Endothelial cell of umbilical vein (primary cell): ENCODE measurements around the gene RAB20. TPM values are rescaled to one million over a fixed set of nuclear protein-coding genes. Genes with fewer than 3 reads are reported as not detected.

Source experiments
- BruUV-seq: library from RNA; stranded (reverse); fragments of 400-500 nt; replicated peaks from 2 replicates; lab custom pipeline; 2021; lab: Mats Ljungman, UMichigan
- CTCF ChIA-PET: fragments of 300-600, 350-600 bp; sonication (Branson Sonifier 250); formaldehyde crosslinking; loops from one replicate; lab custom pipeline; 2021; ENCODE audit warnings: antibody characterized with exemption, inconsistent platforms; lab: Charles Lee
- POLR2A ChIA-PET: fragments of 300-600, 350-600 bp; sonication (Branson Sonifier 250); formaldehyde crosslinking; loops from one replicate; lab custom pipeline; 2021; ENCODE audit warnings: antibody characterized with exemption, inconsistent platforms; lab: Charles Lee
- DNase-seq: peaks from one replicate; pipeline ENCODE4 v3.0.0-alpha.2; 2011; ENCODE audit warnings: low read depth, low spot score
- FAIRE-seq: peaks from 2 replicates; lab custom pipeline; 2011; peaks lifted over from hg19 to GRCh38; lab: Jason Lieb, UNC
- H2AFZ ChIP-seq: 2 replicates; pipeline ENCODE4 v1.6.0; 2012; ENCODE audit warnings: low read depth, low read length, control low read depth, inconsistent platforms
- H3K27ac ChIP-seq: 2 replicates; pipeline ENCODE4 v1.5.1; 2011; ENCODE audit warnings: low read depth, mild to moderate bottlenecking, control low read depth, low read length, moderate library complexity; ENCODE audit not compliant: insufficient read depth
- H3K27me3 ChIP-seq, 2 experiments: 2 replicates each; pipeline versions ENCODE4 v1.6.0 to v1.6.1; 2011; ENCODE audit warnings: low read length in 2 of 2, mixed read lengths in 1 of 2; ENCODE audit not compliant: control insufficient read depth in 2 of 2, insufficient read depth in 2 of 2
- H3K36me3 ChIP-seq, 2 experiments: 2 replicates in 1 of 2; 3 replicates in 1 of 2; pipeline ENCODE4 v1.5.1; 2011; ENCODE audit warnings: low read length in 2 of 2, mild to moderate bottlenecking in 1 of 2, moderate library complexity in 1 of 2; ENCODE audit not compliant: control insufficient read depth in 2 of 2, insufficient read depth in 2 of 2; ENCODE audit errors: extremely low read depth in 1 of 2
- H3K4me1 ChIP-seq: 3 replicates; pipeline ENCODE4 v1.5.1; 2011; ENCODE audit warnings: mild to moderate bottlenecking, low read length; ENCODE audit not compliant: control insufficient read depth, insufficient read depth; ENCODE audit errors: extremely low read depth
- H3K4me2 ChIP-seq: 2 replicates; pipeline ENCODE4 v1.6.1; 2011; ENCODE audit warnings: low read length, control low read depth, mixed read lengths; ENCODE audit not compliant: insufficient read depth
- H3K4me3 ChIP-seq, 3 experiments: fragments of 200-600 bp in 1 of 3; sonication (generic), shearing (Covaris generic) in 1 of 3; replicated peaks in 1 of 3; 2 replicates each; pipeline ENCODE4 v1.5.1; 2011 to 2016; ENCODE audit warnings: control low read depth in 3 of 3, low read length in 3 of 3, mild to moderate bottlenecking in 2 of 3, inconsistent platforms in 1 of 3, low read depth in 1 of 3, moderate library complexity in 1 of 3; ENCODE audit not compliant: insufficient read depth in 1 of 3
- H3K79me2 ChIP-seq: 2 replicates; pipeline ENCODE4 v1.6.0; 2012; ENCODE audit warnings: low read length, inconsistent platforms; ENCODE audit not compliant: control insufficient read depth, insufficient read depth
- H3K9ac ChIP-seq: replicated peaks from 2 replicates; pipeline ENCODE3; 2011; ENCODE audit warnings: low read length, control low read depth; ENCODE audit not compliant: insufficient read depth; ENCODE audit errors: extremely low read depth
- H3K9me1 ChIP-seq: replicated peaks from 3 replicates; pipeline ENCODE4 v1.6.0; 2011; ENCODE audit warnings: mild to moderate bottlenecking, low read length; ENCODE audit not compliant: control insufficient read depth, insufficient read depth; ENCODE audit errors: extremely low read depth
- H3K9me3 ChIP-seq: replicated peaks from 2 replicates; pipeline ENCODE4 v1.5.1; 2012; ENCODE audit warnings: low read length, inconsistent platforms; ENCODE audit not compliant: control insufficient read depth, insufficient read depth
- H4K20me1 ChIP-seq: replicated peaks from 2 replicates; pipeline ENCODE3; 2011; ENCODE audit warnings: mild to moderate bottlenecking, low read length; ENCODE audit not compliant: control insufficient read depth, insufficient read depth; ENCODE audit errors: extremely low read depth
- EZH2 ChIP-seq: IDR thresholded peaks from 2 replicates; pipeline ENCODE4 v1.6.1; 2012; ENCODE audit warnings: borderline replicate concordance, low read depth, mild to moderate bottlenecking, moderate library complexity, low read length, inconsistent platforms; ENCODE audit not compliant: severe bottlenecking
- FOS ChIP-seq: IDR thresholded peaks from 2 replicates; pipeline ENCODE4 v1.6.1; 2011; ENCODE audit warnings: mild to moderate bottlenecking, low read length, moderate library complexity, borderline replicate concordance; ENCODE audit not compliant: insufficient read depth
- GATA2 ChIP-seq: IDR thresholded peaks from 2 replicates; pipeline ENCODE4 v1.7.0; 2011; ENCODE audit warnings: low read depth, mild to moderate bottlenecking, moderate library complexity, mixed read lengths, low read length; ENCODE audit not compliant: insufficient read length, insufficient read depth
- JUN ChIP-seq: IDR thresholded peaks from 2 replicates; pipeline ENCODE4 v1.6.1; 2011; ENCODE audit warnings: borderline replicate concordance, low read depth; ENCODE audit not compliant: insufficient read length, insufficient read depth
- MYC ChIP-seq: IDR thresholded peaks from one replicate; pipeline ENCODE4 v1.6.1; 2011; ENCODE audit warnings: mild to moderate bottlenecking, low read depth, low read length
- POLR2A ChIP-seq: IDR thresholded peaks from 2 replicates; pipeline ENCODE4 v1.6.1; 2012; ENCODE audit warnings: low read depth, mild to moderate bottlenecking, control low read depth, low read length
- POLR2AphosphoS5 ChIP-seq: IDR thresholded peaks from 2 replicates; pipeline ENCODE4 v1.6.1; 2012; ENCODE audit warnings: low read depth, mild to moderate bottlenecking, control low read depth, low read length, moderate library complexity; ENCODE audit not compliant: insufficient read depth
- dilution Hi-C: fragments of 300-500 bp; cut with MboI; formaldehyde crosslinking; loops from one replicate; pipeline ENCODE4 v1.15.0; 2019; ENCODE audit warnings: low sequenced_read_pairs; ENCODE audit not compliant: extremely low pct_ligation_motif_present
- intact Hi-C: fragments of 100-400 bp; cut with micrococcal nuclease; formaldehyde crosslinking; loops from one replicate; pipeline ENCODE4 v1.10.0; 2022
- polyA plus RNA-seq, 4 experiments: library from polyadenylated mRNA; depleted of rRNA in 3 of 4; stranded (reverse) in 3 of 4; unstranded in 1 of 4; fragments of >200 nt; gene quantifications; 2 replicates each; pipeline versions ENCODE4 v1.2.1 to v1.2.3, GENCODE V29; 2011 to 2012; ENCODE audit warnings: missing spikeins in 1 of 4
- total RNA-seq: library from RNA; stranded (reverse); gene quantifications from 2 replicates; pipeline ENCODE4 v1.2.3, GENCODE V29; 2021
- TF ChIP-seq, protein P1 (sequence below): IDR thresholded peaks from 2 replicates; pipeline ENCODE4 v1.6.1; 2011; ENCODE audit not compliant: insufficient read depth, insufficient read length
- TF ChIP-seq, protein P2 (sequence below), 2 donors: IDR thresholded peaks; 1 replicate in 1 of 2; 2 replicates in 1 of 2; pipeline ENCODE4 v1.5.1; 2011; ENCODE audit warnings: low read length in 2 of 2, mild to moderate bottlenecking in 2 of 2, moderate library complexity in 2 of 2, control low read depth in 1 of 2, inconsistent platforms in 1 of 2, low read depth in 1 of 2; ENCODE audit not compliant: insufficient read depth in 1 of 2; ENCODE audit errors: extremely low read depth in 1 of 2

The RAB20 gene
- total and polyA plus RNA-seq, 2 donors (not counting 3 experiments of a cell fraction or from before 2014, with no cell fraction given), result 1.3 to 1.7 TPM

DNA sequence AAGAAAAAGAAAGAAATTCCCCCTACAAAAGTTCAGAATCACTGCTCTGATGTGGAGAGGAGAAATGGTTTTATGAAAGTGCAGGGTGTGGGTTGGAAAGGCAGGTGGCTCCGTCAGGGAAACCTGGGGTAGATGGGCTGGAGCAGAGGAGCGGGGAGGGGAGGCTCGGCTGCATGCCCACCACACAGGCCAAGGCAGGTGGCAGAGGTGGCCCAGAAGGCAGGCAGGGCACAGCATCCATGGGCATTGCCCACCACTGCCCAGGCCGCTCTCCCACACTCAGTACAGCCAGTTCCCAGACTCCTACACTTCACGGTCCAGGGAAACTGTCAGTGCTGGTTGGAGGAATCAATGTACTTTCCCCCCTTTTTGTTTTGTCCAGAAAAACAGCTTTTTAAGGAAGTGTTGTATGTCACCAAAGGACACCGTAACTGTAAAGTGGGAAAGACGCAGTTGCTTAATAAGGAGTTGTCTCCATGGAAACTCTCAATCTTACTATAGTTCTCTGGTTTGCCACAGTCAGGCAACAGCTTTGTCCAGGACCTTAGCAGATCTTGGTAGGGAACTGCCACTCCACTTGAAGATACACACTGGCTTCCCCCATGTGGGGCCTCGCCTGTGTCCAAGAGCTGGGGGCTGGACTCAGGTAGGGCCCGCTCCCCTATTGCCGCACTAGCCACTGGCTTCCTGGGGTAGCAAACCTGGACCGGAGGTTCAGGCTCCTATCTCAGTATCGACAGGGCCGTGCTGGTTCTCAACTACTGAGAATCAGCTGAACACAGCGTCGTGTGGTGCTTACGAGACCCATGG lies 82.9 kb downstream of the RAB20 start:
- FAIRE-seq (no peak), DNase-seq (no peak)
- intact Hi-C loops, result no loop called here
- Histone ChIP-seq H3K79me2 (no peaks in the 10 kb centered on the region), H3K4me3 (no peak overlapping the region), H3K36me3 (peaks cover 8 to 47% of the 10 kb centered on the region in 2 experiments), H3K4me2 (no peak overlapping the region), H3K9me3 (no peaks in the 10 kb centered on the region), H3K9ac (no peak overlapping the region), H2AFZ (no peak overlapping the region), H3K9me1 (no peaks in the 10 kb centered on the region), H3K27ac (no peak overlapping the region), H3K4me1 (peaks cover 15% of the 10 kb centered on the region), H4K20me1 (no peaks in the 10 kb centered on the region), H3K27me3 (no peaks in the 10 kb centered on the region)
- CTCF ChIA-PET, result no interaction called here
- dilution Hi-C loops, result no loop called here
- TF ChIP-seq, protein P1, sequence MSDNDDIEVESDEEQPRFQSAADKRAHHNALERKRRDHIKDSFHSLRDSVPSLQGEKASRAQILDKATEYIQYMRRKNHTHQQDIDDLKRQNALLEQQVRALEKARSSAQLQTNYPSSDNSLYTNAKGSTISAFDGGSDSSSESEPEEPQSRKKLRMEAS, result no peak
- TF ChIP-seq POLR2A (no peak), MYC (no peak), GATA2 (no peak), JUN (no peak), FOS (no peak), POLR2AphosphoS5 (no peak), EZH2 (no peak)
- TF ChIP-seq, protein P2, sequence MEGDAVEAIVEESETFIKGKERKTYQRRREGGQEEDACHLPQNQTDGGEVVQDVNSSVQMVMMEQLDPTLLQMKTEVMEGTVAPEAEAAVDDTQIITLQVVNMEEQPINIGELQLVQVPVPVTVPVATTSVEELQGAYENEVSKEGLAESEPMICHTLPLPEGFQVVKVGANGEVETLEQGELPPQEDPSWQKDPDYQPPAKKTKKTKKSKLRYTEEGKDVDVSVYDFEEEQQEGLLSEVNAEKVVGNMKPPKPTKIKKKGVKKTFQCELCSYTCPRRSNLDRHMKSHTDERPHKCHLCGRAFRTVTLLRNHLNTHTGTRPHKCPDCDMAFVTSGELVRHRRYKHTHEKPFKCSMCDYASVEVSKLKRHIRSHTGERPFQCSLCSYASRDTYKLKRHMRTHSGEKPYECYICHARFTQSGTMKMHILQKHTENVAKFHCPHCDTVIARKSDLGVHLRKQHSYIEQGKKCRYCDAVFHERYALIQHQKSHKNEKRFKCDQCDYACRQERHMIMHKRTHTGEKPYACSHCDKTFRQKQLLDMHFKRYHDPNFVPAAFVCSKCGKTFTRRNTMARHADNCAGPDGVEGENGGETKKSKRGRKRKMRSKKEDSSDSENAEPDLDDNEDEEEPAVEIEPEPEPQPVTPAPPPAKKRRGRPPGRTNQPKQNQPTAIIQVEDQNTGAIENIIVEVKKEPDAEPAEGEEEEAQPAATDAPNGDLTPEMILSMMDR (IDR thresholded peaks at IDR 0.05; ENCODE audit: extremely low read depth in 1 of 2, insufficient read depth in 1 of 2, low read depth in 1 of 2, low read length in 2 of 2), result no peak
- POLR2A ChIA-PET, result no interaction called here
- no TSS peak for BruUV-seq
